GM12878 (cell line): Measurements from ENCODE around the gene GMDS.

Experiments
- CHD1 ChIP-seq: IDR thresholded peaks from 2 replicates; pipeline ENCODE4 v1.6.1; 2012; ENCODE audit warnings: low read depth, low read length, improper control_type of control experiment
- CHD2 ChIP-seq: IDR thresholded peaks from 2 replicates; pipeline ENCODE4 v1.6.1; 2011; ENCODE audit warnings: low read depth, low read length, improper control_type of control experiment, borderline replicate concordance
- CHD4 ChIP-seq: fragments of 200-600 bp; sonication (generic); IDR thresholded peaks from 2 replicates; pipeline ENCODE4 v1.6.1; 2016; ENCODE audit warnings: mild to moderate bottlenecking
- EP300 ChIP-seq, 2 experiments: fragments of 150-350 bp in 1 of 2; IDR thresholded peaks; 2 replicates each; pipeline ENCODE4 v1.6.1; 2011 to 2012; ENCODE audit warnings: low read depth in 2 of 2, low read length in 2 of 2, borderline replicate concordance in 1 of 2, improper control_type of control experiment in 1 of 2, inconsistent platforms in 1 of 2; ENCODE audit not compliant: control insufficient read depth in 1 of 2
- EZH2 ChIP-seq: IDR thresholded peaks from 2 replicates; pipeline ENCODE4 v1.6.1; 2012; ENCODE audit warnings: low read depth, mild to moderate bottlenecking, control low read depth, inconsistent platforms, low read length, borderline replicate concordance; ENCODE audit not compliant: control insufficient read depth
- PML ChIP-seq: IDR thresholded peaks from 2 replicates; pipeline ENCODE4 v1.6.1; 2012; ENCODE audit warnings: low read length, inconsistent platforms
- SIN3A ChIP-seq: IDR thresholded peaks from 2 replicates; pipeline ENCODE4 v1.6.1; 2012; ENCODE audit warnings: low read depth, low read length, improper control_type of control experiment
- SKIL ChIP-seq: fragments of 450-650 bp; IDR thresholded peaks from 2 replicates; pipeline ENCODE4 v1.6.1; 2017; ENCODE audit warnings: mild to moderate bottlenecking, low read depth, inconsistent platforms; ENCODE audit not compliant: poor library complexity, severe bottlenecking
- SMARCA5 ChIP-seq: fragments of 450-650 bp; IDR thresholded peaks from 2 replicates; pipeline ENCODE4 v1.6.1; 2017; ENCODE audit warnings: mild to moderate bottlenecking
- YY1 ChIP-seq: IDR thresholded peaks from 2 replicates; pipeline ENCODE4 v1.6.1; 2011; ENCODE audit warnings: low read depth, mild to moderate bottlenecking, low read length
- ZZZ3 ChIP-seq: IDR thresholded peaks from 2 replicates; pipeline ENCODE4 v1.6.1; 2011; ENCODE audit warnings: low read depth; ENCODE audit not compliant: control insufficient read depth, insufficient read length
- TF ChIP-seq, protein P1 (sequence below), 3 experiments: IDR thresholded peaks in 2 of 3; conservative IDR thresholded peaks in 1 of 3; 2 replicates each; pipeline ENCODE4 v1.5.1; 2011; ENCODE audit warnings: low read depth in 3 of 3, low read length in 3 of 3, mild to moderate bottlenecking in 3 of 3, control low read depth in 2 of 3, moderate library complexity in 2 of 3, inconsistent platforms in 1 of 3, mixed read lengths in 1 of 3; ENCODE audit not compliant: control insufficient read depth in 2 of 3, insufficient read depth in 1 of 3; ENCODE audit errors: extremely low read depth in 1 of 3
- TF ChIP-seq, protein P2 (sequence below): fragments of 450-650 bp; formaldehyde crosslinking; IDR thresholded peaks from 2 replicates; pipeline ENCODE4 v1.4.0; 2020; ENCODE audit warnings: mild to moderate bottlenecking, moderate library complexity

DNA sequence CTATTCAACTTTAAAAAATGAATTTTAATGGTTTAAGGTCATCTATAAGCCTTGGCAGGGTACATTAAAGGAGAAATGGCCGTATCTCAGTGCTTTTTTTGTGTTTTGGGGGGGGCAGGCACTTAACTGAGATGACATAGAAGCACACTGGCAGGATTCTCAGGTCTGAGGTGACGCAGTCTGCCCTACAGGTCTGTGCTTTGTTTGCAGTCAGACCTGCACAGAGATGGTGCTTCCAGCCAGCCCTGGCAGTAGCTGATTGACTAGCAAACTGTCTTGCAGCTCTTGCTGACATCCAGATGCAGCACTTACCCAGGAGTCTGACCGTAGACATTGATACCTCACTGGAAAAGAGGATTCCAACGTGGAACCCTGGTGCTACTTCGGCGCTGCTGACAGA lies 386.5 kb downstream of the GMDS start:
- TF ChIP-seq, protein P1, sequence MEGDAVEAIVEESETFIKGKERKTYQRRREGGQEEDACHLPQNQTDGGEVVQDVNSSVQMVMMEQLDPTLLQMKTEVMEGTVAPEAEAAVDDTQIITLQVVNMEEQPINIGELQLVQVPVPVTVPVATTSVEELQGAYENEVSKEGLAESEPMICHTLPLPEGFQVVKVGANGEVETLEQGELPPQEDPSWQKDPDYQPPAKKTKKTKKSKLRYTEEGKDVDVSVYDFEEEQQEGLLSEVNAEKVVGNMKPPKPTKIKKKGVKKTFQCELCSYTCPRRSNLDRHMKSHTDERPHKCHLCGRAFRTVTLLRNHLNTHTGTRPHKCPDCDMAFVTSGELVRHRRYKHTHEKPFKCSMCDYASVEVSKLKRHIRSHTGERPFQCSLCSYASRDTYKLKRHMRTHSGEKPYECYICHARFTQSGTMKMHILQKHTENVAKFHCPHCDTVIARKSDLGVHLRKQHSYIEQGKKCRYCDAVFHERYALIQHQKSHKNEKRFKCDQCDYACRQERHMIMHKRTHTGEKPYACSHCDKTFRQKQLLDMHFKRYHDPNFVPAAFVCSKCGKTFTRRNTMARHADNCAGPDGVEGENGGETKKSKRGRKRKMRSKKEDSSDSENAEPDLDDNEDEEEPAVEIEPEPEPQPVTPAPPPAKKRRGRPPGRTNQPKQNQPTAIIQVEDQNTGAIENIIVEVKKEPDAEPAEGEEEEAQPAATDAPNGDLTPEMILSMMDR (IDR thresholded peaks at IDR 0.05 in 2 of 3, conservative IDR thresholded peaks at IDR 0.05 in 1 of 3; ENCODE audit: control insufficient read depth in 2 of 3, extremely low read depth in 1 of 3, insufficient read depth in 1 of 3, low read depth in 3 of 3, low read length in 3 of 3) = no peak
- TF ChIP-seq, protein P2, sequence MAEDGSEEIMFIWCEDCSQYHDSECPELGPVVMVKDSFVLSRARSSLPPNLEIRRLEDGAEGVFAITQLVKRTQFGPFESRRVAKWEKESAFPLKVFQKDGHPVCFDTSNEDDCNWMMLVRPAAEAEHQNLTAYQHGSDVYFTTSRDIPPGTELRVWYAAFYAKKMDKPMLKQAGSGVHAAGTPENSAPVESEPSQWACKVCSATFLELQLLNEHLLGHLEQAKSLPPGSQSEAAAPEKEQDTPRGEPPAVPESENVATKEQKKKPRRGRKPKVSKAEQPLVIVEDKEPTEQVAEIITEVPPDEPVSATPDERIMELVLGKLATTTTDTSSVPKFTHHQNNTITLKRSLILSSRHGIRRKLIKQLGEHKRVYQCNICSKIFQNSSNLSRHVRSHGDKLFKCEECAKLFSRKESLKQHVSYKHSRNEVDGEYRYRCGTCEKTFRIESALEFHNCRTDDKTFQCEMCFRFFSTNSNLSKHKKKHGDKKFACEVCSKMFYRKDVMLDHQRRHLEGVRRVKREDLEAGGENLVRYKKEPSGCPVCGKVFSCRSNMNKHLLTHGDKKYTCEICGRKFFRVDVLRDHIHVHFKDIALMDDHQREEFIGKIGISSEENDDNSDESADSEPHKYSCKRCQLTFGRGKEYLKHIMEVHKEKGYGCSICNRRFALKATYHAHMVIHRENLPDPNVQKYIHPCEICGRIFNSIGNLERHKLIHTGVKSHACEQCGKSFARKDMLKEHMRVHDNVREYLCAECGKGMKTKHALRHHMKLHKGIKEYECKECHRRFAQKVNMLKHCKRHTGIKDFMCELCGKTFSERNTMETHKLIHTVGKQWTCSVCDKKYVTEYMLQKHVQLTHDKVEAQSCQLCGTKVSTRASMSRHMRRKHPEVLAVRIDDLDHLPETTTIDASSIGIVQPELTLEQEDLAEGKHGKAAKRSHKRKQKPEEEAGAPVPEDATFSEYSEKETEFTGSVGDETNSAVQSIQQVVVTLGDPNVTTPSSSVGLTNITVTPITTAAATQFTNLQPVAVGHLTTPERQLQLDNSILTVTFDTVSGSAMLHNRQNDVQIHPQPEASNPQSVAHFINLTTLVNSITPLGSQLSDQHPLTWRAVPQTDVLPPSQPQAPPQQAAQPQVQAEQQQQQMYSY = no peak
- TF ChIP-seq SIN3A = no peak
- TF ChIP-seq CHD1 = no peak
- no peak for TF ChIP-seq CHD4
- no peak for TF ChIP-seq SMARCA5
- TF ChIP-seq PML = no peak
- TF ChIP-seq YY1 = no peak
- no peak for TF ChIP-seq EZH2
- no peak for TF ChIP-seq CHD2
- TF ChIP-seq SKIL = no peak
- TF ChIP-seq EP300 (IDR thresholded peaks at IDR 0.05; ENCODE audit: borderline replicate concordance in 1 of 2, control insufficient read depth in 1 of 2, low read depth in 2 of 2, low read length in 2 of 2) = no peak
- no peak for TF ChIP-seq ZZZ3
